ENCODE results near the gene LRRC46.

DNA sequence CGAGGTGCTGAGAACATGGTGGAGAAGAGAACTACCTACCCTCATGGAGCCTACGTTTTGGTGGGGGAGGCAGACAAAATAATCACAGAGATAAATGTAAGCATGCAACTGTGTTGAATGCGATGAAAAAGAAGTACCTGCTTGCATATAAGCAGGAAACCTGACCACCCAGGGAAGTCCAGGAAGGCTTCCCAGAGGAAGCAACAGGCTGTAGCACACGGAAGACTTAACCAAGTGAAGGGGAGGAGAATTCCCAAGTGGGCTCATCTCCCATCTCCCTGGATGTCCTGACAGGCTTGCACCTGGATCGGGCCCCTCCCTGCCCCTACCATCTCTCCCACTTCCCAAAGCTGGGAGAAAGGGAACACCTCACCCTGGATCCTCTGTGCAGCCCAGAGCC, 7.6 kb downstream of the LRRC46 start:
- TF ChIP-seq, protein P1, sequence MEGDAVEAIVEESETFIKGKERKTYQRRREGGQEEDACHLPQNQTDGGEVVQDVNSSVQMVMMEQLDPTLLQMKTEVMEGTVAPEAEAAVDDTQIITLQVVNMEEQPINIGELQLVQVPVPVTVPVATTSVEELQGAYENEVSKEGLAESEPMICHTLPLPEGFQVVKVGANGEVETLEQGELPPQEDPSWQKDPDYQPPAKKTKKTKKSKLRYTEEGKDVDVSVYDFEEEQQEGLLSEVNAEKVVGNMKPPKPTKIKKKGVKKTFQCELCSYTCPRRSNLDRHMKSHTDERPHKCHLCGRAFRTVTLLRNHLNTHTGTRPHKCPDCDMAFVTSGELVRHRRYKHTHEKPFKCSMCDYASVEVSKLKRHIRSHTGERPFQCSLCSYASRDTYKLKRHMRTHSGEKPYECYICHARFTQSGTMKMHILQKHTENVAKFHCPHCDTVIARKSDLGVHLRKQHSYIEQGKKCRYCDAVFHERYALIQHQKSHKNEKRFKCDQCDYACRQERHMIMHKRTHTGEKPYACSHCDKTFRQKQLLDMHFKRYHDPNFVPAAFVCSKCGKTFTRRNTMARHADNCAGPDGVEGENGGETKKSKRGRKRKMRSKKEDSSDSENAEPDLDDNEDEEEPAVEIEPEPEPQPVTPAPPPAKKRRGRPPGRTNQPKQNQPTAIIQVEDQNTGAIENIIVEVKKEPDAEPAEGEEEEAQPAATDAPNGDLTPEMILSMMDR (conservative IDR thresholded peaks at IDR 0.05; ENCODE audit: low read depth, low read length), result no peak
- no peak for TF ChIP-seq EZH2 (IDR thresholded peaks at IDR 0.05; ENCODE audit: low read length, unreplicated experiment)

Measured in PC-3 (cell line).